HG02840 (cell line): ENCODE results near the gene RIMBP3C.
"Not testable (repeated sequence)": the region's sequence is repeated elsewhere in the genome, so short reads cannot be mapped to it uniquely, and the experiment has no call there.

Experiments
- ATAC-seq: cut with Tn5 transposase; IDR thresholded peaks from one replicate; pipeline ENCODE4 v1.9.1; 2021; ENCODE audit warnings: mild to moderate bottlenecking, moderate library complexity, moderate number of reproducible peaks; ENCODE audit not compliant: unreplicated experiment, low FRiP score

RIMBP3C gene

GRCh38 chr22:21573750-21574494, 22.7 kb upstream of the RIMBP3C start:
- no peak for ATAC-seq

- ATAC-seq = no peak
Measured at GRCh38 chr22:21573293-21573734, 22.1 kb upstream of the RIMBP3C start.

GRCh38 chr22:21571679-21572078, 20.4 kb upstream of the RIMBP3C start:
- no peak for ATAC-seq

- ATAC-seq = no peak
Measured at GRCh38 chr22:21570398-21570797, 19.1 kb upstream of the RIMBP3C start.

- ATAC-seq = no peak
Measured at GRCh38 chr22:21569459-21570170, 18.4 kb upstream of the RIMBP3C start.

- not testable (repeated sequence) for ATAC-seq
Measured at GRCh38 chr22:21569076-21569427, 17.8 kb upstream of the RIMBP3C start.

- ATAC-seq = peak; percentile 10
Measured at GRCh38 chr22:21568347-21569075, 17.2 kb upstream of the RIMBP3C start.

GRCh38 chr22:21567456-21568346, 16.4 kb upstream of the RIMBP3C start, which contains the start of gene UBE2L3:
TSS of gene UBE2L3 (plus strand) at chr22:21567714. CDS start at chr22:21567745, 31 bp downstream.
- peak; percentile 60 for ATAC-seq

GRCh38 chr22:21564411-21564810, 13.2 kb upstream of the RIMBP3C start:
- no peak for ATAC-seq

- ATAC-seq = no peak
Measured at GRCh38 chr22:21563912-21564311, 12.7 kb upstream of the RIMBP3C start.

- ATAC-seq = not testable (repeated sequence)
Measured at GRCh38 chr22:21560657-21561056, 9.4 kb upstream of the RIMBP3C start.

- ATAC-seq = not testable (repeated sequence)
Measured at GRCh38 chr22:21559345-21560125, 8.3 kb upstream of the RIMBP3C start.

- ATAC-seq = not testable (repeated sequence)
Measured at GRCh38 chr22:21550678-21551047, 598 bp downstream of the RIMBP3C start.

GRCh38 chr22:21550008-21550677, 1.1 kb downstream of the RIMBP3C start:
- ATAC-seq = peak; percentile 62

- ATAC-seq = not testable (repeated sequence)
Measured at GRCh38 chr22:21549558-21549957, 1.7 kb downstream of the RIMBP3C start.

- not testable (repeated sequence) for ATAC-seq
Measured at GRCh38 chr22:21544432-21545322, 6.6 kb downstream of the RIMBP3C start.

GRCh38 chr22:21539862-21540261, 11.4 kb downstream of the RIMBP3C start:
- ATAC-seq = not testable (repeated sequence)
